Ovary (tissue), 3 donors: ENCODE measurements around the gene GTPBP6.

Experiments
- CTCF ChIP-seq, 3 donors: fragments of 450-650 bp in 2 of 3; fragments of 200-600 bp in 1 of 3; IDR thresholded peaks; one replicate each; pipeline versions ENCODE4 v1.5.1 to v1.8.0; 2016 to 2022; ENCODE audit warnings: antibody characterized with exemption in 3 of 3, mild to moderate bottlenecking in 1 of 3
- POLR2A ChIP-seq: fragments of 450-650 bp; IDR thresholded peaks from one replicate; pipeline ENCODE4 v1.6.1; 2017; ENCODE audit warnings: antibody characterized with exemption, mild to moderate bottlenecking, moderate library complexity
- donor health status: DM: no; HTN: no; CAD: no.

- TF ChIP-seq CTCF (IDR thresholded peaks at IDR 0.05) (no peak), POLR2A (no peak)
These were observed 7.9 kb downstream of the GTPBP6 start for GRCh38 chrX:310621-311155.
